ENCODE measurements around the gene PDE2A.

DNA sequence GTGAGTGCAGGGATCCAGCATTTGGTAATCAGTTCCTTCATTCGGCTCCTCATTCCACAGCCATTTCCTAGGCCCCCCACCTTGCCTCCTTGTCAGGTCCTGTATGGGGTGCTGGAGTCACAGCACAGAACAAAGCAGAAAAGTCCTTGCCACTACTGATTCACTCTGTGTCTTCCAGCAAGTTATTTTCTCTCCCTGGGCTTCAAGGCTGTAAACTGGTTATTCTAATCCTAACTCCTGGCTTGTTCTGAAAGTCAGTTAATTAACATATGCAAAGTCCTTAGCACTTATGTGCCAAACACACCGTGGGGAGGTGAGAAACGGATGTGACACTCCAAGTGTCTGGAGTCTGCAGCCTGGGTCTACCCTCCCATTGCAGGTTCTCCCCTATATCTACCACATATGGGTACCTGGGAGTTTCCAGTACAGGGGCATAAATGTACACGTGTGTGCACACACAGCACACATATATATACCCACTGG lies 30.6 kb upstream of the PDE2A start:
- TF ChIP-seq, protein P1, sequence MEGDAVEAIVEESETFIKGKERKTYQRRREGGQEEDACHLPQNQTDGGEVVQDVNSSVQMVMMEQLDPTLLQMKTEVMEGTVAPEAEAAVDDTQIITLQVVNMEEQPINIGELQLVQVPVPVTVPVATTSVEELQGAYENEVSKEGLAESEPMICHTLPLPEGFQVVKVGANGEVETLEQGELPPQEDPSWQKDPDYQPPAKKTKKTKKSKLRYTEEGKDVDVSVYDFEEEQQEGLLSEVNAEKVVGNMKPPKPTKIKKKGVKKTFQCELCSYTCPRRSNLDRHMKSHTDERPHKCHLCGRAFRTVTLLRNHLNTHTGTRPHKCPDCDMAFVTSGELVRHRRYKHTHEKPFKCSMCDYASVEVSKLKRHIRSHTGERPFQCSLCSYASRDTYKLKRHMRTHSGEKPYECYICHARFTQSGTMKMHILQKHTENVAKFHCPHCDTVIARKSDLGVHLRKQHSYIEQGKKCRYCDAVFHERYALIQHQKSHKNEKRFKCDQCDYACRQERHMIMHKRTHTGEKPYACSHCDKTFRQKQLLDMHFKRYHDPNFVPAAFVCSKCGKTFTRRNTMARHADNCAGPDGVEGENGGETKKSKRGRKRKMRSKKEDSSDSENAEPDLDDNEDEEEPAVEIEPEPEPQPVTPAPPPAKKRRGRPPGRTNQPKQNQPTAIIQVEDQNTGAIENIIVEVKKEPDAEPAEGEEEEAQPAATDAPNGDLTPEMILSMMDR (IDR thresholded peaks at IDR 0.05; ENCODE audit: extremely low read depth in 1 of 2, insufficient read depth in 1 of 2, low read depth in 1 of 2, low read length in 2 of 2), result no peak
- TF ChIP-seq POLR2A (IDR thresholded peaks at IDR 0.05; ENCODE audit: low read depth, low read length) (no peak), POLR2AphosphoS5 (IDR thresholded peaks at IDR 0.05; ENCODE audit: insufficient read depth, low read depth, low read length) (no peak), FOS (IDR thresholded peaks at IDR 0.05; ENCODE audit: borderline replicate concordance, insufficient read depth, low read length) (no peak), EZH2 (IDR thresholded peaks at IDR 0.05; ENCODE audit: borderline replicate concordance, low read depth, low read length, severe bottlenecking) (no peak), MAX (IDR thresholded peaks at IDR 0.05; ENCODE audit: insufficient read depth, insufficient read length) (no peak), MYC (IDR thresholded peaks at IDR 0.05; ENCODE audit: low read depth, low read length) (no peak), JUN (IDR thresholded peaks at IDR 0.05; ENCODE audit: borderline replicate concordance, insufficient read depth, insufficient read length, low read depth) (no peak)

Data from endothelial cell of umbilical vein (primary cell).